ENCODE results near the gene FOXP1. TPM values are rescaled to one million over a fixed set of nuclear protein-coding genes. Genes with fewer than 3 reads are reported as not detected.

The FOXP1 gene
- total and polyA plus RNA-seq, 9 of the 15 experiments (the other 6 are each of a cell fraction or from before 2014, with no cell fraction given), result 7.7 to 34.5 (median 13.7) TPM

GRCh38 chr3:71503525-71504249 lies 79.8 kb downstream of the FOXP1 start:
- H3K9me3 ChIP-seq (replicated peaks; ENCODE audit: control insufficient read depth, insufficient read depth, low read depth, low read length), result no peaks in the 10 kb centered on the region

DNA sequence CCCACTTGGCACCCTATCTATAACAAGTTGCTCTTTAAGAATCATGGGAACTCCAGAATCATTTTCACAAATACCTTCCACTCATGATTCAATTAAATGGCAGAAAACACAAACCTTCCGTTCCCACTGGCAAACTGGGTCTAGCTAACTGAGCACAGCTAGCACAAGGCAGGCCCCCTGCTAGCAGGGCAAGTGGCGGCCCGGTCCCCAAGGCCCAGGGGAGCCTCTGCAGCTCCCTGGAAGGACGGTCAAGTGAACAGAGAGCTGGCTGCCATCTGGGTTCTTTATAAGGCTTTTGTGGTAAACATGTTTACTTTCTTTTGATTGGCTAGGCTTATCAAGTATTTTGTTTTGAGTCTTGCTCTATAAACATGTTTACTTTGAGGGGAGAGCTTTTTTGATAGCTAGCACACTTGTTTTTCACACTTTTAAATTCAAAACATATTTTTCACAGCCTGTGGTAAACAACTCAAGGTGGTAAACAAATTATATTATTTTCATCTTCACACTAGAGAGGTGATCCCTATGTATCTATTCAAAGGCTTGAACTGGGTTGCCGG lies 81.4 kb downstream of the FOXP1 start:
- H3K79me2 ChIP-seq (ENCODE audit: control insufficient read depth, insufficient read depth, low read length), result no peaks in the 10 kb centered on the region
- no peak for ATAC-seq
- intact Hi-C loops (cut with micrococcal nuclease) (no loop called here), in situ Hi-C loops (cut with MboI) (no loop called here)
- 88% methylated on average over 5 of the region's 5 CpGs for WGBS (ENCODE audit: insufficient coverage, low coverage, missing lambda C conversion rate)
- H3K9me1 ChIP-seq (ENCODE audit: control insufficient read depth, insufficient read depth, low read length), result no peaks in the 10 kb centered on the region
- H3K4me2 ChIP-seq (ENCODE audit: insufficient read depth, low read length), result no peak overlapping the region
- H2AFZ ChIP-seq (ENCODE audit: low read depth, low read length), result no peak overlapping the region
- TF ChIP-seq TOE1 (IDR thresholded peaks at IDR 0.05; ENCODE audit: borderline replicate concordance) (no peak), TOE1 (CRISPR knock-in tag; IDR thresholded peaks at IDR 0.05; ENCODE audit: borderline replicate concordance, low read depth) (no peak), HNRNPK (IDR thresholded peaks at IDR 0.05; ENCODE audit: low read depth, low read length, poor library complexity, severe bottlenecking) (no peak)
- H3K9ac ChIP-seq (ENCODE audit: insufficient read depth in 1 of 2, low read depth in 2 of 2, low read length in 2 of 2), result no peak overlapping the region; a peak in 1 of 4 replicates
- no peak overlapping the region for H3K27ac ChIP-seq (ENCODE audit: extremely low read depth, low read depth, low read length)
- no peaks in the 10 kb centered on the region for H3K36me3 ChIP-seq (ENCODE audit: control insufficient read depth, insufficient read depth, low read length)
- DNase-seq (ENCODE audit: extremely low read depth in 1 of 4, low spot score in 3 of 4), result no peak
- peaks cover 0 to 12% of the 10 kb centered on the region in 2 experiments; a peak in 3 of 5 replicates for H3K4me1 ChIP-seq (replicated peaks in 1 of 2; ENCODE audit: control insufficient read depth in 2 of 2, insufficient read depth in 2 of 2, low read length in 2 of 2)
- ChIA-PET POLR2A (no interaction called here), CTCF (ENCODE audit: low intra/inter-chr PET ratio) (no interaction called here)
- no TSS peak for BruUV-seq (replicated peaks)
- no peaks in the 10 kb centered on the region for H3K9me3 ChIP-seq (replicated peaks; ENCODE audit: control insufficient read depth, insufficient read depth, low read depth, low read length)
- H3K27me3 ChIP-seq (ENCODE audit: control insufficient read depth in 2 of 2, insufficient read depth in 2 of 2, low read length in 2 of 2), result no peaks in the 10 kb centered on the region
- no peak for FAIRE-seq
- H4K20me1 ChIP-seq (replicated peaks; ENCODE audit: control insufficient read depth, insufficient read depth, low read length), result no peaks in the 10 kb centered on the region
- H3K4me3 ChIP-seq, result no peak overlapping the region

More at GRCh38 chr3:71503525-71504249, 79.8 kb downstream of the FOXP1 start:
- WGBS (ENCODE audit: insufficient coverage, low coverage, missing lambda C conversion rate), result 57% methylated on average over 4 of the region's 10 CpGs
- DNase-seq (ENCODE audit: extremely low read depth in 1 of 4, low spot score in 3 of 4) (no peak), ATAC-seq (0 out of 3 replicates have a peak, but pooled peaks have one; percentile 31), FAIRE-seq (no peak)
- no TSS peak for BruUV-seq (replicated peaks)
- peaks cover 0 to 12% of the 10 kb centered on the region in 2 experiments; a peak in 2 of 5 replicates for H3K4me1 ChIP-seq (replicated peaks in 1 of 2; ENCODE audit: control insufficient read depth in 2 of 2, insufficient read depth in 2 of 2, low read length in 2 of 2)
- in situ Hi-C loops (cut with MboI), result no loop called here
- no peaks in the 10 kb centered on the region for H3K27me3 ChIP-seq (ENCODE audit: control insufficient read depth in 2 of 2, insufficient read depth in 2 of 2, low read length in 2 of 2)
- no peak overlapping the region for H3K4me2 ChIP-seq (ENCODE audit: insufficient read depth, low read length)
- no peak overlapping the region for H3K9ac ChIP-seq (ENCODE audit: insufficient read depth in 1 of 2, low read depth in 2 of 2, low read length in 2 of 2)
- H3K79me2 ChIP-seq (ENCODE audit: control insufficient read depth, insufficient read depth, low read length), result no peaks in the 10 kb centered on the region
- H2AFZ ChIP-seq (ENCODE audit: low read depth, low read length), result peak overlapping the region; percentile 49
- H4K20me1 ChIP-seq (replicated peaks; ENCODE audit: control insufficient read depth, insufficient read depth, low read length), result no peaks in the 10 kb centered on the region
- no peaks in the 10 kb centered on the region for H3K9me1 ChIP-seq (ENCODE audit: control insufficient read depth, insufficient read depth, low read length)
- no peaks in the 10 kb centered on the region for H3K36me3 ChIP-seq (ENCODE audit: control insufficient read depth, insufficient read depth, low read length)
- peak overlapping the region; percentile 28; the same call in 1 of the 3 replicates for H3K27ac ChIP-seq (ENCODE audit: extremely low read depth, low read depth, low read length)
- POLR2A ChIA-PET, result no interaction called here
- CTCF ChIA-PET (ENCODE audit: low intra/inter-chr PET ratio), result no interaction called here
- intact Hi-C loops (cut with micrococcal nuclease), result no loop called here
- TF ChIP-seq CEBPB (tag; IDR thresholded peaks at IDR 0.05) (peak; percentile 10; the same call in 1 of the 2 replicates), SMC3 (conservative IDR thresholded peaks at IDR 0.05; ENCODE audit: insufficient read depth, low read depth, low read length) (no peak)
- H3K4me3 ChIP-seq, result no peak overlapping the region
